H9 (cell line): ENCODE measurements around the gene SSBP3. TPM values are rescaled to one million over a fixed set of nuclear protein-coding genes. Genes with fewer than 3 reads are reported as not detected.

ENCODE experiments used
- DNase-seq: peaks from one replicate; pipeline ENCODE4 v3.0.0-alpha.2; 2017
- H2AFZ ChIP-seq: one replicate; pipeline ENCODE4 v1.6.1; 2013; ENCODE audit warnings: mild to moderate bottlenecking, low read length, control low read depth, moderate library complexity
- H2AK5ac ChIP-seq: 2 replicates; pipeline ENCODE4 v1.6.1; 2013; ENCODE audit warnings: low read length, control low read depth, mixed read lengths; ENCODE audit not compliant: insufficient read length
- H2BK120ac ChIP-seq: one replicate; pipeline ENCODE4 v1.6.1; 2013; ENCODE audit warnings: low read depth, mild to moderate bottlenecking, low read length, control low read depth, inconsistent platforms; ENCODE audit not compliant: poor library complexity, severe bottlenecking
- H2BK12ac ChIP-seq: 2 replicates; pipeline ENCODE4 v1.6.1; 2013; ENCODE audit warnings: low read length, control low read depth, mixed read lengths, low read depth; ENCODE audit not compliant: insufficient read length
- H2BK15ac ChIP-seq: 2 replicates; pipeline ENCODE4 v1.6.1; 2013; ENCODE audit warnings: low read depth, low read length, control low read depth
- H2BK20ac ChIP-seq: one replicate; pipeline ENCODE4 v1.6.1; 2013; ENCODE audit warnings: low read depth, mild to moderate bottlenecking, low read length, control low read depth, inconsistent platforms; ENCODE audit not compliant: poor library complexity, severe bottlenecking
- H2BK5ac ChIP-seq: 2 replicates; pipeline ENCODE4 v1.6.1; 2013; ENCODE audit warnings: low read length, control low read depth, mixed read lengths; ENCODE audit not compliant: insufficient read length
- H3K14ac ChIP-seq: 2 replicates; pipeline ENCODE4 v1.6.1; 2013; ENCODE audit warnings: low read length, control low read depth; ENCODE audit not compliant: insufficient read depth
- H3K18ac ChIP-seq: 2 replicates; pipeline ENCODE4 v1.6.1; 2013; ENCODE audit warnings: low read depth, mild to moderate bottlenecking, mixed read lengths, low read length, control low read depth; ENCODE audit not compliant: insufficient read length
- H3K23ac ChIP-seq: 2 replicates; pipeline ENCODE4 v1.6.1; 2013; ENCODE audit warnings: low read length, control low read depth, mixed read lengths, low read depth; ENCODE audit not compliant: insufficient read length
- H3K23me2 ChIP-seq: 2 replicates; pipeline ENCODE4 v1.6.1; 2013; ENCODE audit warnings: low read depth, mild to moderate bottlenecking, mixed read lengths, low read length, control low read depth; ENCODE audit not compliant: insufficient read length, poor library complexity, severe bottlenecking
- H3K27ac ChIP-seq: 2 replicates; pipeline ENCODE4 v1.5.1; 2013; ENCODE audit warnings: low read length, control low read depth, mixed read lengths, low read depth; ENCODE audit not compliant: insufficient read length
- H3K27me3 ChIP-seq: 2 replicates; pipeline ENCODE4 v1.6.1; 2013; ENCODE audit warnings: low read length, control low read depth, inconsistent platforms; ENCODE audit not compliant: insufficient read depth
- H3K4ac ChIP-seq: 2 replicates; pipeline ENCODE4 v1.6.1; 2013; ENCODE audit warnings: low read depth, mild to moderate bottlenecking, control low read depth, inconsistent platforms, low read length, moderate library complexity
- H3K4me1 ChIP-seq: 2 replicates; pipeline ENCODE4 v1.6.1; 2013; ENCODE audit warnings: low read length, control low read depth, inconsistent platforms; ENCODE audit not compliant: insufficient read depth
- H3K4me2 ChIP-seq: 2 replicates; pipeline ENCODE4 v1.6.1; 2013; ENCODE audit warnings: low read length, control low read depth, mixed read lengths; ENCODE audit not compliant: insufficient read length, insufficient read depth
- H3K56ac ChIP-seq: 2 replicates; pipeline ENCODE4 v1.6.1; 2013; ENCODE audit warnings: low read depth, mild to moderate bottlenecking, mixed read lengths, low read length, control low read depth; ENCODE audit not compliant: insufficient read length
- H3K79me1 ChIP-seq: 2 replicates; pipeline ENCODE4 v1.6.1; 2013; ENCODE audit warnings: low read depth, mild to moderate bottlenecking, moderate library complexity, low read length, control low read depth, inconsistent platforms; ENCODE audit not compliant: insufficient read depth, poor library complexity, severe bottlenecking
- H3K79me2 ChIP-seq: 2 replicates; pipeline ENCODE4 v1.6.1; 2013; ENCODE audit warnings: low read length, control low read depth, inconsistent platforms; ENCODE audit not compliant: insufficient read depth
- H3K9ac ChIP-seq: 2 replicates; pipeline ENCODE4 v1.6.1; 2013; ENCODE audit warnings: low read length, control low read depth, mixed read lengths; ENCODE audit not compliant: insufficient read length; ENCODE audit errors: extremely low read depth
- H3K9me3 ChIP-seq: one replicate; pipeline ENCODE4 v1.6.1; 2013; ENCODE audit warnings: low read depth, low read length, inconsistent platforms; ENCODE audit not compliant: control insufficient read depth
- H3T11ph ChIP-seq: one replicate; pipeline ENCODE4 v1.6.1; 2013; ENCODE audit warnings: mild to moderate bottlenecking, low read length, control low read depth, inconsistent platforms
- H4K20me1 ChIP-seq: one replicate; pipeline ENCODE4 v1.6.1; 2013; ENCODE audit not compliant: control insufficient read depth, insufficient read length, insufficient read depth
- H4K5ac ChIP-seq: 2 replicates; pipeline ENCODE4 v1.6.1; 2013; ENCODE audit warnings: low read depth, mild to moderate bottlenecking, mixed read lengths, low read length, control low read depth; ENCODE audit not compliant: insufficient read length
- H4K8ac ChIP-seq: replicated peaks from 2 replicates; pipeline ENCODE4 v1.6.1; 2013; ENCODE audit warnings: low read length, control low read depth, mixed read lengths, low read depth; ENCODE audit not compliant: insufficient read length
- H4K91ac ChIP-seq: 2 replicates; pipeline ENCODE4 v1.6.1; 2013; ENCODE audit warnings: low read depth, mild to moderate bottlenecking, moderate library complexity, mixed read lengths, low read length, control low read depth; ENCODE audit not compliant: insufficient read length
- H3K27ac Mint-ChIP-seq, 3 experiments: 2 replicates in 2 of 3; 3 replicates in 1 of 3; pipeline ENCODE4 v1.8.0; 2020 to 2021; ENCODE audit warnings: mixed read lengths in 3 of 3, mild to moderate bottlenecking in 1 of 3, moderate library complexity in 1 of 3
- H3K27me3 Mint-ChIP-seq: 2 replicates; pipeline ENCODE4 v1.8.0; 2021; ENCODE audit warnings: low read depth, mild to moderate bottlenecking, moderate library complexity, mixed read lengths
- H3K36me3 Mint-ChIP-seq, 3 experiments: 2 replicates in 2 of 3; 3 replicates in 1 of 3; pipeline ENCODE4 v1.8.0; 2020 to 2021; ENCODE audit warnings: low read depth in 3 of 3, mixed read lengths in 3 of 3; ENCODE audit not compliant: insufficient read depth in 1 of 3
- H3K4me1 Mint-ChIP-seq, 2 experiments: 2 replicates each; pipeline ENCODE4 v1.8.0; 2020; ENCODE audit warnings: mixed read lengths in 2 of 2
- H3K4me3 Mint-ChIP-seq, 2 experiments: 2 replicates in 1 of 2; 3 replicates in 1 of 2; pipeline ENCODE4 v1.8.0; 2020 to 2021; ENCODE audit warnings: mild to moderate bottlenecking in 2 of 2, mixed read lengths in 2 of 2, moderate library complexity in 1 of 2
- H3K9me3 Mint-ChIP-seq, 2 experiments: 2 replicates in 1 of 2; 3 replicates in 1 of 2; pipeline ENCODE4 v1.8.0; 2020; ENCODE audit warnings: mild to moderate bottlenecking in 2 of 2, mixed read lengths in 2 of 2, moderate library complexity in 1 of 2
- WGBS: extraction: QIAGEN DNeasy Blood & Tissue Kit; methylation state at CpG from one replicate; pipeline ENCODE4 v1.1.7; 2013; ENCODE audit warnings: missing lambda C conversion rate, low lambda C conversion rate, mixed read lengths; ENCODE audit not compliant: insufficient read length; ENCODE audit errors: extremely low coverage; 5-methylcytosine and 5-hydroxymethylcytosine counted together
- total RNA-seq: library from RNA; stranded (reverse); gene quantifications from 2 replicates; pipeline ENCODE4 v1.2.1, GENCODE V29; 2021
- TF ChIP-seq, protein P1 (sequence below): fragments of 200-600 bp; sonication (generic); conservative IDR thresholded peaks from 3 replicates; pipeline ENCODE4 v1.8.0; 2021; ENCODE audit warnings: antibody characterized with exemption, mild to moderate bottlenecking

The SSBP3 gene
- total RNA-seq, 1 experiment from 2014 or later, result 126 TPM

DNA sequence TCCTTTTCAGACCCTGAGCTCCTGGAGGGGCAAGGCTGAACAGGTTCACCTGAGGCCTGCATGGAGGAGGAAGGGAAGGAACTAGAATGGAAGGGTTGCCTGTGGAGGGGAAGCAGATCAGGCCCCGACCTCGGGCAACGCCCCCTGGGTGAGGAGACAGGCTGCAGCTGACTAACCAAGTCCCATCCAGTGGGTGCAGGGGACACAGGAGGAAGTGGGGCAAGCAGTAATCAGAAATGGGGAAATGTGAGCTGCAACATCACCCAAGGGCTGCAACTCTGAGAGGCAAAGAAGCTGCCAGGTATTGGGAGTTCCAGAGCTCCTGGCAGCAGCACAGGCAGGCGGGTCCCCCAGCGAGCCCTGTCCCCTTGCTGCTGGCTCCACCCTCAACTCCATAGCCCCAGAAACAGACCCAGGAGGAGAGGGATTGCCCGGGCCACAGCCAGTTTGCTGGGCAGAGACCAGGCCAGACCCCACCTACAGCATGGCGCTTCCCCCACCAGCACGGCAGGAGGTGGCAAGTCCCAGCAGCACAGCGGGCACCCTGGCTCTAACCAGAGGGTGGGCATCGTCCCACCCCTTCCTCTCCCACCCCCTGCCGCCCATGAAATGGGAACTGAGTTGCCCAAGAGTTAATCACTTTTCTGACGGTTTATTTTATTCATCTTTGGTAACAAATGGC lies 167.7 kb downstream of the SSBP3 start:
- H3K27ac Mint-ChIP-seq, result no peak overlapping the region
- H3K27me3 ChIP-seq, result no peaks in the 10 kb centered on the region
- no peak overlapping the region for H2AFZ ChIP-seq
- H3K27ac ChIP-seq, result no peak overlapping the region
- no peak for DNase-seq
- H2AK5ac ChIP-seq, result no peak overlapping the region
- H3K27me3 Mint-ChIP-seq, result no peaks in the 10 kb centered on the region; the same call in 1 of the 2 replicates
- H3K18ac ChIP-seq, result no peak overlapping the region
- no peak overlapping the region for H3K14ac ChIP-seq
- no peak overlapping the region for H3T11ph ChIP-seq
- H3K79me2 ChIP-seq, result no peaks in the 10 kb centered on the region
- no peak overlapping the region for H3K56ac ChIP-seq
- H2BK12ac ChIP-seq, result no peak overlapping the region
- H3K79me1 ChIP-seq, result no peaks in the 10 kb centered on the region
- no peak overlapping the region for H4K5ac ChIP-seq
- H3K4me1 ChIP-seq, result no peaks in the 10 kb centered on the region
- H3K9me3 ChIP-seq, result no peaks in the 10 kb centered on the region
- H4K20me1 ChIP-seq, result no peaks in the 10 kb centered on the region
- H3K36me3 Mint-ChIP-seq, result peaks cover 42 to 73% (median 55%) of the 10 kb centered on the region in 3 experiments
- H4K91ac ChIP-seq, result no peak overlapping the region
- no peak overlapping the region for H3K4ac ChIP-seq
- H2BK120ac ChIP-seq, result no peak overlapping the region
- no peak overlapping the region for H3K4me3 Mint-ChIP-seq
- WGBS, result no CpG with 5 or more reads among the region's 12 CpGs
- TF ChIP-seq, protein P1, sequence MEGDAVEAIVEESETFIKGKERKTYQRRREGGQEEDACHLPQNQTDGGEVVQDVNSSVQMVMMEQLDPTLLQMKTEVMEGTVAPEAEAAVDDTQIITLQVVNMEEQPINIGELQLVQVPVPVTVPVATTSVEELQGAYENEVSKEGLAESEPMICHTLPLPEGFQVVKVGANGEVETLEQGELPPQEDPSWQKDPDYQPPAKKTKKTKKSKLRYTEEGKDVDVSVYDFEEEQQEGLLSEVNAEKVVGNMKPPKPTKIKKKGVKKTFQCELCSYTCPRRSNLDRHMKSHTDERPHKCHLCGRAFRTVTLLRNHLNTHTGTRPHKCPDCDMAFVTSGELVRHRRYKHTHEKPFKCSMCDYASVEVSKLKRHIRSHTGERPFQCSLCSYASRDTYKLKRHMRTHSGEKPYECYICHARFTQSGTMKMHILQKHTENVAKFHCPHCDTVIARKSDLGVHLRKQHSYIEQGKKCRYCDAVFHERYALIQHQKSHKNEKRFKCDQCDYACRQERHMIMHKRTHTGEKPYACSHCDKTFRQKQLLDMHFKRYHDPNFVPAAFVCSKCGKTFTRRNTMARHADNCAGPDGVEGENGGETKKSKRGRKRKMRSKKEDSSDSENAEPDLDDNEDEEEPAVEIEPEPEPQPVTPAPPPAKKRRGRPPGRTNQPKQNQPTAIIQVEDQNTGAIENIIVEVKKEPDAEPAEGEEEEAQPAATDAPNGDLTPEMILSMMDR, result no peak
- no peak overlapping the region for H2BK15ac ChIP-seq
- no peak overlapping the region for H2BK20ac ChIP-seq
- no peak overlapping the region for H2BK5ac ChIP-seq
- H3K23me2 ChIP-seq, result no peaks in the 10 kb centered on the region
- H4K8ac ChIP-seq, result no peak overlapping the region
- H3K9me3 Mint-ChIP-seq, result peaks cover 3 to 5% of the 10 kb centered on the region in 2 experiments; a peak in 4 of 5 replicates
- no peak overlapping the region for H3K9ac ChIP-seq
- no peak overlapping the region for H3K4me2 ChIP-seq
- no peak overlapping the region for H3K23ac ChIP-seq
- H3K4me1 Mint-ChIP-seq, result no peaks in the 10 kb centered on the region
